Spinal cord (tissue), 10 donors: ENCODE measurements around the gene STK11IP. TPM values are rescaled to one million over a fixed set of nuclear protein-coding genes. Genes with fewer than 3 reads are reported as not detected.
"Not testable (repeated sequence)": the region's sequence is repeated elsewhere in the genome, so short reads cannot be mapped to it uniquely, and the experiment has no call there.

Experiments
- DNase-seq, 6 donors: peaks; one replicate each; pipeline versions ENCODE4 v3.0.0 to v3.0.0-alpha.2; 2013 to 2015; ENCODE audit warnings: low spot score in 6 of 6, low read depth in 4 of 6
- H3K27ac ChIP-seq: one replicate; pipeline ENCODE4 v1.5.1; 2013; ENCODE audit warnings: low read depth, low read length, control low read depth
- H3K27me3 ChIP-seq: one replicate; pipeline ENCODE4 v1.6.1; 2013; ENCODE audit warnings: low read length; ENCODE audit not compliant: control insufficient read depth, insufficient read depth
- H3K36me3 ChIP-seq: one replicate; pipeline ENCODE4 v1.6.1; 2013; ENCODE audit warnings: low read length; ENCODE audit not compliant: control insufficient read depth, insufficient read depth
- H3K4me1 ChIP-seq: one replicate; pipeline ENCODE4 v1.6.1; 2013; ENCODE audit warnings: low read length; ENCODE audit not compliant: control insufficient read depth, insufficient read depth
- H3K4me3 ChIP-seq: one replicate; pipeline ENCODE4 v1.5.1; 2013; ENCODE audit warnings: low read depth, low read length, control low read depth
- H3K9me3 ChIP-seq: one replicate; pipeline ENCODE4 v1.6.1; 2013; ENCODE audit warnings: low read length; ENCODE audit not compliant: control insufficient read depth, insufficient read depth
- WGBS: methylation state at CpG from one replicate; pipeline ENCODE4 v1.1.5; 2013; ENCODE audit warnings: missing lambda C conversion rate; ENCODE audit not compliant: insufficient coverage; 5-methylcytosine and 5-hydroxymethylcytosine counted together
- polyA plus RNA-seq, 2 donors: library from polyadenylated mRNA; unstranded; fragments of 120-200 nt; gene quantifications; one replicate each; pipeline ENCODE4 v1.2.1, GENCODE V29; 2013; ENCODE audit not compliant: insufficient read length in 2 of 2
- total RNA-seq, 2 donors: library from RNA; depleted of rRNA in 1 of 2; stranded (reverse); fragments of 120-200 nt in 1 of 2; fragments of >200 nt in 1 of 2; gene quantifications; one replicate each; pipeline versions ENCODE4 v1.2.3 to v1.2.4, GENCODE V29; 2013 to 2014
- donor health status: healthy.

The STK11IP gene
- total and polyA plus RNA-seq, 4 donors: 23.4 to 53.9 (median 35.2) TPM

- DNase-seq: peak in 2 of 6 donors; percentile 33 to 42
- H3K4me1 ChIP-seq: peaks cover 37% of the 10 kb centered on the region
- no peak overlapping the region for H3K4me3 ChIP-seq
- WGBS: 74% methylated on average over 6 of the region's 12 CpGs
- H3K36me3 ChIP-seq: peaks cover 7% of the 10 kb centered on the region
- H3K9me3 ChIP-seq: no peaks in the 10 kb centered on the region
- H3K27me3 ChIP-seq: no peaks in the 10 kb centered on the region
- H3K27ac ChIP-seq: no peak overlapping the region
Measured at GRCh38 chr2:219645631-219646527, 48.2 kb downstream of the STK11IP start.

GRCh38 chr2:219648176-219648575, 50.5 kb downstream of the STK11IP start:
- H3K27ac ChIP-seq: no peak overlapping the region
- DNase-seq: no peak
- no peak overlapping the region for H3K4me3 ChIP-seq
- no CpG with 5 or more reads among the region's 2 CpGs for WGBS
- H3K36me3 ChIP-seq: no peaks in the 10 kb centered on the region
- peaks cover 19% of the 10 kb centered on the region for H3K4me1 ChIP-seq
- peaks cover 5% of the 10 kb centered on the region for H3K9me3 ChIP-seq
- H3K27me3 ChIP-seq: no peaks in the 10 kb centered on the region

- 70% methylated on average over 2 of the region's 4 CpGs for WGBS
- Histone ChIP-seq H3K4me3 (no peak overlapping the region), H3K9me3 (peaks cover 5% of the 10 kb centered on the region), H3K27ac (no peak overlapping the region), H3K27me3 (no peaks in the 10 kb centered on the region), H3K4me1 (peaks cover 19% of the 10 kb centered on the region), H3K36me3 (no peaks in the 10 kb centered on the region)
- no peak for DNase-seq
Measured at GRCh38 chr2:219648963-219649362, 51.3 kb downstream of the STK11IP start.

GRCh38 chr2:219650426-219651248, 53.0 kb downstream of the STK11IP start:
- Histone ChIP-seq H3K4me1 (peaks cover 5% of the 10 kb centered on the region), H3K27ac (no peak overlapping the region), H3K36me3 (no peaks in the 10 kb centered on the region), H3K9me3 (peaks cover 5% of the 10 kb centered on the region), H3K4me3 (no peak overlapping the region), H3K27me3 (no peaks in the 10 kb centered on the region)
- DNase-seq: no peak
- WGBS: 68% methylated on average over 2 of the region's 8 CpGs

DNA sequence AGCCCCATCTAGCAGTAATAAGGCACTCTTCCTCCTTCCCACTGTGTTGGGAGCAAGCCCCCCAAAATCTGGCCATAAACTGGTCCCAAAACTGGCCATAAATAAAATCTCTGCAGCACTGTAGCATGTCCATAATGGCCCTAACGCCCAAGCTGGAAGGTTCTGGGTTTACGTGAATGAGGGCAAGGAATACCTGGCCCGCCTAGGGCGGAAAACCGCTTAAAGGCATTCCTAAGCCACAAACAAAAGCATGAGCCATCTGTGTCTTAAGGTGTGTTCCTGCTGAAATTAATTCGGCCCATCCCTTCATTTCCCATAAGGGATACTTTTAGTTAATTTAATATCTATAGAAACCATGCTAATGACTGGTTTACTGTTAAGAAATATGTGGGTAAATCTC, 54.0 kb downstream of the STK11IP start:
- H3K27me3 ChIP-seq, DNase-seq, H3K4me3 ChIP-seq, H3K9me3 ChIP-seq, H3K4me1 ChIP-seq, H3K27ac ChIP-seq, H3K36me3 ChIP-seq: not testable (repeated sequence)
- 50% methylated on average over 2 of the region's 6 CpGs for WGBS

DNA sequence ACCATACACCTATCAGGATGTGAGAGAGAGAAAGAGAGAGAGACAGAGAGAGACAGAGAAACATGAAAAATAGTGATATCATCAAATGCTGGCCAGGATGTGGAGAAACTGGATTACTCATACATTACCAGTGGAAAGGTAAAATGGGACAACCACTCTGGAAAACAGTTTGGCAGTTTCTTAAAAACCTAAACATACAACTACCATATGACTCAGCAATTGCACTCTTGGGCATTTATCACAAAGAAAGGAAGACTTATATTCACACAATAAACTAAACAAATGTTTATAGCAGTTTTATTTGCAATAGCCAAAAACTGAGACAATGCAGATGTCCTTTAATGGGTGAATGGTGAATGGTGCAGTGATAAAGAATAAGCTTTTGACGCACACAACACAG, 58.9 kb downstream of the STK11IP start:
- WGBS: no CpG with 5 or more reads among the region's 1 CpG
- peaks cover 5% of the 10 kb centered on the region for H3K9me3 ChIP-seq
- DNase-seq: no peak
- no peak overlapping the region for H3K27ac ChIP-seq
- no peaks in the 10 kb centered on the region for H3K27me3 ChIP-seq
- H3K4me3 ChIP-seq: no peak overlapping the region
- H3K36me3 ChIP-seq: no peaks in the 10 kb centered on the region
- no peaks in the 10 kb centered on the region for H3K4me1 ChIP-seq

DNA sequence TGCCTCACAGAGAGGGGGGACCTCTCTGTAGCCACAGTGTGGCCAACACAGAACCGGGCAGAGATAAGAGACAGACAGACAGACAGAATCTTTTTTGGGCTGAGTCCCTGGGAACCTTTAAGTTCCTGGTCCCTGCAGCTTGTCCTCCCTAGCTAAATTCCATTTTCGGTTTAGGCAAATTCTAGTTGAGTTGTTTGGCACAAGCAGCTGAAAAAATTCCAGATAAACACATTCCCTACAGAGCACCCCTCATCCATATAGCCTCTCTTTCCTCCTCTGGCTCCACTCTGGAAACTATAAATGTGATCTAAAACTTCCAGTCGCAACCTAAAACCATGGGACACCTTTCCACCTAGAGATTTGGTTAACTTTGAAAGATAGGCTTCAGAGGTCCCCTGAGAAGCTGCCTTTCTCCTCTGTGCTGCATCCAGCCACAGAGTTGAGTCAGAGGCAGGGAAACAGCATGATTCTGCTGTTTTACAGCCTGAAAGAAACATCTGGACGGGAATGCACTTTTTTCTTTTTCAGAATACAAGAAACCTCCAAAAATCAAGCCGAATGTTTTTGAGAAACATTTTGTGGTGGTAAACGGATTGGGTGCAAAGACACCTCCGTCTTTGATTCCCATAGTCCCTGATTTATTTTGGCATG, 60.7 kb downstream of the STK11IP start:
- Histone ChIP-seq H3K36me3 (no peaks in the 10 kb centered on the region), H3K9me3 (no peaks in the 10 kb centered on the region), H3K4me1 (no peaks in the 10 kb centered on the region), H3K27ac (no peak overlapping the region), H3K27me3 (no peaks in the 10 kb centered on the region), H3K4me3 (no peak overlapping the region)
- 63% methylated on average over 4 of the region's 7 CpGs for WGBS
- no peak for DNase-seq

DNA sequence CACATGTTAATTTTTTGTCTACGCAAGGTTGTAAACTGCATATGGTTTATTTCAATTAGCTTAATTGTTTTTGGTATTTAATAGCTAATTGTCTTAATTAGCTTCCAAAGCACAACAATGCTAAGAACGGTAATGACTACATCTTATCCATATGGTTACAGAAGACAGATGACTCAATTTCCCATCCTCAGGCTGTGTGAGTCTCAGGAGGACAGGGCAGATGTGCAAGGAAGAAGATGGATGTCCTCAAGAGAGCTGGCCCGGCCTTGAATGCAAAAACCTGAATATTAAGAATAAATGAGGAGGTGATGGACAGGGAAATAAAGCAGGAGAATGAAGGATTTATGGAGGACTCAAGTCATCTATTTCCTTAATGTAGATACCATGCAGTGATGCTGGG, 61.2 kb downstream of the STK11IP start:
- H3K36me3 ChIP-seq: no peaks in the 10 kb centered on the region
- H3K4me1 ChIP-seq: no peaks in the 10 kb centered on the region
- H3K27ac ChIP-seq: no peak overlapping the region
- no peaks in the 10 kb centered on the region for H3K9me3 ChIP-seq
- no peaks in the 10 kb centered on the region for H3K27me3 ChIP-seq
- peak in 1 of 6 donors; percentile 87 for DNase-seq
- no peak overlapping the region for H3K4me3 ChIP-seq
- WGBS: no CpG with 5 or more reads among the region's 3 CpGs

- H3K27me3 ChIP-seq: no peaks in the 10 kb centered on the region
Measured at GRCh38 chr2:219661197-219661954, 63.7 kb downstream of the STK11IP start.

More at GRCh38 chr2:219661197-219661954, 63.7 kb downstream of the STK11IP start:
- no peak for DNase-seq
- no peak overlapping the region for H3K27ac ChIP-seq
- H3K4me1 ChIP-seq: peaks cover 4% of the 10 kb centered on the region
- 60% methylated on average over 2 of the region's 7 CpGs for WGBS
- H3K36me3 ChIP-seq: no peaks in the 10 kb centered on the region
- no peaks in the 10 kb centered on the region for H3K9me3 ChIP-seq
- no peak overlapping the region for H3K4me3 ChIP-seq
